WERI-Rb-1 (cell line): ENCODE results near the gene STXBP4.

ENCODE experiments used
- DNase-seq: peaks from one replicate; pipeline ENCODE4 v3.0.0-alpha.2; 2020
- H3K27ac ChIP-seq: fragments of 250-450 bp; sonication (Bioruptor Pico); 2 replicates; pipeline ENCODE4 v1.5.1; 2020; ENCODE audit warnings: mild to moderate bottlenecking, moderate library complexity
- H3K27me3 ChIP-seq: fragments of 250-450 bp; sonication (Bioruptor Pico); 2 replicates; pipeline ENCODE4 v1.5.1; 2021; ENCODE audit warnings: mild to moderate bottlenecking, low read depth, moderate library complexity; ENCODE audit not compliant: insufficient read depth, severe bottlenecking
- H3K36me3 ChIP-seq: fragments of 250-450 bp; sonication (Bioruptor Pico); 2 replicates; pipeline ENCODE4 v1.5.1; 2020; ENCODE audit warnings: mild to moderate bottlenecking, moderate library complexity
- H3K4me3 ChIP-seq: 2 replicates; pipeline ENCODE4 v1.5.1; 2011; ENCODE audit warnings: low read depth, mild to moderate bottlenecking, control low read depth, low read length
- H3K9me3 ChIP-seq: fragments of 250-450 bp; sonication (Bioruptor Pico); 2 replicates; pipeline ENCODE4 v1.5.1; 2021; ENCODE audit warnings: mild to moderate bottlenecking, moderate library complexity; ENCODE audit not compliant: severe bottlenecking
- TF ChIP-seq, protein P1 (sequence below): IDR thresholded peaks from 2 replicates; pipeline ENCODE4 v1.5.1; 2011; ENCODE audit warnings: low read depth, mild to moderate bottlenecking, control low read depth, inconsistent platforms, low read length

Gene STXBP4

DNA sequence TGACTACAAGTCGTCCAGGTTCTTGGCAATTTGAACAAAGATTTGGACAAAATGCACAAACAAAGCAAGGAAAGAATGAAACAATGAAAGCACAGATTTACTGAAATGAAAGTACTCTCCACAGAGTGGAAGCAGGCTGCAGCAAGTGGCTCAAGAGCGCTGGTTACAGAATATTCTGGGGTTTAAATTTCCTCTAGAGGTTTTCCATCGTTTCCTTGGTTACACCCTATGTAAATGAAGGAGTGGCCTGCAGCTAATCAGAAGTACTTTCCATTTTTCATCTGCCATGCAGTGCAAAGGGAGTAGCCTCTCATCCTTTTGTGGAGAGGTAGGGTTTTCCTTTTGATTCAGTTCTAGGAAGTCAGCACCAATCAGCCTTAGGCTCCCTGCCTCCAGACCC is 11.8 kb downstream of the STXBP4 start:
- no peak overlapping the region for H3K27ac ChIP-seq

DNA sequence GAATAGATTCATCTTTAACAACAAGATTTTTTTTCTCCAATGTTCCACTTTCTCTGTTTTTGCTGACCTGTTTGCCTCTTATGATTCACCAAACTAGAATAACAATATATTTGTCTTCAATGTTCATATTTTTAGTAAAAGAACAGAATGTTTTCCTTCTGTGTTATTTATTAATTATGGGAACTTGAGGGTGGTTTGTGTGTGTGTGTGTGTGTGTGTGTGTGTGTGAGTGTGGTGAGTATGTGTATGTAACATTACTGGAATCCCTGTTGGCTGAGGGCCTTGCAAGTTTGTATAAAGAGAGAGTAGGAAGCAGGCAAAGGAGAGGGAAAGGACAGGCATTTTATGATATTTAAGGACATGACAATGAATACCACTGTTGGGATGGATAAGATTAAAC is 13.8 kb downstream of the STXBP4 start:
- TF ChIP-seq, protein P1, sequence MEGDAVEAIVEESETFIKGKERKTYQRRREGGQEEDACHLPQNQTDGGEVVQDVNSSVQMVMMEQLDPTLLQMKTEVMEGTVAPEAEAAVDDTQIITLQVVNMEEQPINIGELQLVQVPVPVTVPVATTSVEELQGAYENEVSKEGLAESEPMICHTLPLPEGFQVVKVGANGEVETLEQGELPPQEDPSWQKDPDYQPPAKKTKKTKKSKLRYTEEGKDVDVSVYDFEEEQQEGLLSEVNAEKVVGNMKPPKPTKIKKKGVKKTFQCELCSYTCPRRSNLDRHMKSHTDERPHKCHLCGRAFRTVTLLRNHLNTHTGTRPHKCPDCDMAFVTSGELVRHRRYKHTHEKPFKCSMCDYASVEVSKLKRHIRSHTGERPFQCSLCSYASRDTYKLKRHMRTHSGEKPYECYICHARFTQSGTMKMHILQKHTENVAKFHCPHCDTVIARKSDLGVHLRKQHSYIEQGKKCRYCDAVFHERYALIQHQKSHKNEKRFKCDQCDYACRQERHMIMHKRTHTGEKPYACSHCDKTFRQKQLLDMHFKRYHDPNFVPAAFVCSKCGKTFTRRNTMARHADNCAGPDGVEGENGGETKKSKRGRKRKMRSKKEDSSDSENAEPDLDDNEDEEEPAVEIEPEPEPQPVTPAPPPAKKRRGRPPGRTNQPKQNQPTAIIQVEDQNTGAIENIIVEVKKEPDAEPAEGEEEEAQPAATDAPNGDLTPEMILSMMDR: no peak
- DNase-seq: no peak
- Histone ChIP-seq H3K36me3 (peaks cover 3% of the 10 kb centered on the region), H3K9me3 (no peaks in the 10 kb centered on the region), H3K27me3 (no peaks in the 10 kb centered on the region), H3K4me3 (no peak overlapping the region), H3K27ac (no peak overlapping the region)

More for the DNA sequence above, 11.8 kb downstream of the STXBP4 start:
- DNase-seq: no peak
- H3K27me3 ChIP-seq: no peaks in the 10 kb centered on the region
- TF ChIP-seq, protein P1: no peak
- H3K36me3 ChIP-seq: no peaks in the 10 kb centered on the region
- no peaks in the 10 kb centered on the region for H3K9me3 ChIP-seq
- no peak overlapping the region for H3K4me3 ChIP-seq

DNA sequence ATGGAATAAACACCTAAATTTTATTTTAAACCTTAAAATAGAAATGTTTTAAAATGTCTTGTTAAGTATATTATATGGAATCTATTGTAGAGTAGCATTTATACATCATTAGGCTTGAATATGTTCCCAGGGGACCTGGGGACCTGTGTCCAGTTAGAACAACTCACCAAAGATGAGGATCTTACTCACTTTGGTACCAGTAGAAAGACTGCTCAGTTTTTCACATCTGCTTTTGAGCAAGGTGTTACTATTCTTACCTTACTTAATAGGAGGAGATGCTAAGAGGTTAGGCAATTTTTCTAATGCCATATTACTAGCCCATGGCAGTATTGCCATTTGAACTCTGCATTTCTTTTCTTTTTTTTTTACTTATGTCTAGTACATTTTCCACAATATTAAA is 14.7 kb downstream of the STXBP4 start:
- no peaks in the 10 kb centered on the region for H3K9me3 ChIP-seq
- TF ChIP-seq, protein P1: no peak
- H3K27me3 ChIP-seq: no peaks in the 10 kb centered on the region
- DNase-seq: no peak
- H3K4me3 ChIP-seq: no peak overlapping the region
- no peak overlapping the region for H3K27ac ChIP-seq
- H3K36me3 ChIP-seq: peaks cover 6% of the 10 kb centered on the region

DNA sequence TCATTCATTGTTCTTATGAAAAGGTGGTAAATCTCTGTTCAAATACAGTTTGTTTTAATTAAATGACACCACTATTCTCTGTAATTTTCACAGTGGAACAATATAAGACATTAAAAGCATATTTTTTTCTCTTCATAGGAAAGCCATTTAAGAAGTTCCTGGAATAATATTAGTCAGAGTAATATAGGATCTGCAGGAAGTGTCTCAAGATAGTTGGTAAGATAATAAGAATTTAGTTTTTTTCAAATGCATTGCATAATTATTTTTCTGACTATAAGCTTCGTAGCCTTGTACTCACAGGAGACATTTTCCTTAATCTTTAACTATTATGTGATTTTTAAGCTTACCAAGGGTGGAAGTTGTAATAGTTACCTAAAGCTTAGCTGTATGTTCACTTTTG is 16.9 kb downstream of the STXBP4 start:
- Histone ChIP-seq H3K27me3 (no peaks in the 10 kb centered on the region), H3K4me3 (no peak overlapping the region), H3K36me3 (peaks cover 6% of the 10 kb centered on the region), H3K27ac (no peak overlapping the region), H3K9me3 (no peaks in the 10 kb centered on the region)
- no peak for DNase-seq
- TF ChIP-seq, protein P1: no peak

DNA sequence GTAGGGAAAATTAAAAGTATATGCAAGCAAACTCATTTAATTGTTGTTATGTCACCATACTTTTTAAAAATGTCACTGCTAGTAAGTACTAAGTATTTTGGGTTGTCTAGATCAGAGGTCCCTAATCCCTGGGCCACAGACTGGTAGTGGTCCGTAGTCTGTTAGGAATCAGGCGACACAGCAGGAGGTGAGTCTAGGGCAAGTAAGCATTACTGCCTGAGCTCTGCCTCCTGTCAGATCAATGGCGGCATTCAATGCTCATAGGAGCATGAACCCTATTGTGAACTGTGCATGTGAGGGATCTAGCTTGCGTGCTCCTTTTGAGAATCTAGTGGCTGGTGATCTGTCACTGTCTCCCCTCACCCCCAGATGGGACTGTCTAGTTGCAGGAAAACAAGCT is 21.6 kb downstream of the STXBP4 start:
- Histone ChIP-seq H3K4me3 (no peak overlapping the region), H3K36me3 (peaks cover 6% of the 10 kb centered on the region), H3K27ac (no peak overlapping the region), H3K27me3 (no peaks in the 10 kb centered on the region), H3K9me3 (no peaks in the 10 kb centered on the region)
- peak; percentile 25 for DNase-seq
- TF ChIP-seq, protein P1: no peak

DNA sequence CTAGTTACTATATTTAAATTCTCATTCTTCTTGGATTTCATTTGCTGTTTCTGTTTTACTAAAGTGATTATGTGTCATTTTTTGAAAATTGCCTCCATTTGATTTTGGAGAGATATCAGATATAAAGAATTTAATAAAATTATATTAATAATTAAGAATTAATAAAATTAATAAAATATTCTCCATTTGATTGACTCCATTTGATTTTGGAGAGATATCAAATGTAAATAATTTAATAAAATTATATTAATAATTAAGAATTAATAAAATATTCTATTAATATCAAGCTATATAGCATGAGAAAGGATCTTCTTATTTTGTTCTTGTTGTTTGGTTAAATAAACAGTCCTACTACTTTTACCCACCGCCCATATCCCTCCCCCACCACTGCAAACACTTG is 23.0 kb downstream of the STXBP4 start:
- Histone ChIP-seq H3K36me3 (peaks cover 6% of the 10 kb centered on the region), H3K9me3 (no peaks in the 10 kb centered on the region), H3K27me3 (no peaks in the 10 kb centered on the region), H3K27ac (no peak overlapping the region), H3K4me3 (no peak overlapping the region)
- TF ChIP-seq, protein P1: no peak
- DNase-seq: no peak
